GM21717 (cell line): Measurements from ENCODE around the gene SCT.

Experiments used
- ATAC-seq: cut with Tn5 transposase; IDR thresholded peaks from one replicate; pipeline ENCODE4 v1.9.1; 2021; ENCODE audit warnings: mild to moderate bottlenecking, moderate library complexity; ENCODE audit not compliant: unreplicated experiment

SCT gene

DNA sequence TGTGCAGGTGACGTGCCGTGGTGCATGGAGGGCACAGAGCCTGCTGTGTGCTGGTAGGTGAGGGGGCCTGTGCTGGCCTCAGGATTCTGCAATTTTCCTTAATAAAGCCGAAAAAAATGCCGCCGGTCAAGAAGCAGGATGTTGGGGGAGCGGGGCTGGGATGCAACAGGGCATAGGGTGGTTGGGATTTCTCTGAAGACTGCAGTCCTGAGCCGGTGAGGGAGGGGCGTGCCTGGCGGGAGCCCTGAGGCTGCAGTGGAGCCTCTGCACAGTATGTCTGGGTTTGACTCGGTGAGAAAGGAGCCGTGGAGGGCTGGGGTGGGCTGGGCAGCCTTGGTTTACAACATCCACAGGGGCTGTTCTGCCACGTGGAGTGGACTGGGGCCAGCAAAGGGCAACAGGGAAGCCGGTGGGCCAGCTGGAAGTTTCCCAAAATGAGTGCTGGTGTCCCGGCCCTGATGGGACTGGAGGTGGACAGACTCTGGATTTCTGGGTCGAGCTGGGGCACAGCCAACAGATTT is 3.6 kb downstream of the SCT start:
- ATAC-seq: no peak

DNA sequence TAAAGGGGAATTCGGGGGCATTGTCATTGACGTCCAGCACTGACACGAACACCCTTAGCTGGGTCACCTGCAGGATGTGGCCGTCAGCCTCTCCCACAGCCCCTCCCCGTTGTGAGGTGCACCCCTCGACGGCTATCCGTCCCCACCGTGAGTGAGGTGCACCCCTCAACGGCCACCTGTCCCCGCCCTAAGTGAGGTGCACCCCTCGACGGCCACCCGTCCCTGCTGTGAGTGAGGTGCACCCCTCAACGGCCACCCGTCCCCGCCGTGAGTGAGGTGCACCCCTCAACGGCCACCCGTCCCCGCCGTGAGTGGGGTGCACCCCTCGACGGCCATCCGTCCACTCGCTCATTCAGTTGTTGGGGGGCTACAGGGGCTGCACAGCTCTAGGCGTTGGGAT is 5.1 kb downstream of the SCT start:
- no peak for ATAC-seq

DNA sequence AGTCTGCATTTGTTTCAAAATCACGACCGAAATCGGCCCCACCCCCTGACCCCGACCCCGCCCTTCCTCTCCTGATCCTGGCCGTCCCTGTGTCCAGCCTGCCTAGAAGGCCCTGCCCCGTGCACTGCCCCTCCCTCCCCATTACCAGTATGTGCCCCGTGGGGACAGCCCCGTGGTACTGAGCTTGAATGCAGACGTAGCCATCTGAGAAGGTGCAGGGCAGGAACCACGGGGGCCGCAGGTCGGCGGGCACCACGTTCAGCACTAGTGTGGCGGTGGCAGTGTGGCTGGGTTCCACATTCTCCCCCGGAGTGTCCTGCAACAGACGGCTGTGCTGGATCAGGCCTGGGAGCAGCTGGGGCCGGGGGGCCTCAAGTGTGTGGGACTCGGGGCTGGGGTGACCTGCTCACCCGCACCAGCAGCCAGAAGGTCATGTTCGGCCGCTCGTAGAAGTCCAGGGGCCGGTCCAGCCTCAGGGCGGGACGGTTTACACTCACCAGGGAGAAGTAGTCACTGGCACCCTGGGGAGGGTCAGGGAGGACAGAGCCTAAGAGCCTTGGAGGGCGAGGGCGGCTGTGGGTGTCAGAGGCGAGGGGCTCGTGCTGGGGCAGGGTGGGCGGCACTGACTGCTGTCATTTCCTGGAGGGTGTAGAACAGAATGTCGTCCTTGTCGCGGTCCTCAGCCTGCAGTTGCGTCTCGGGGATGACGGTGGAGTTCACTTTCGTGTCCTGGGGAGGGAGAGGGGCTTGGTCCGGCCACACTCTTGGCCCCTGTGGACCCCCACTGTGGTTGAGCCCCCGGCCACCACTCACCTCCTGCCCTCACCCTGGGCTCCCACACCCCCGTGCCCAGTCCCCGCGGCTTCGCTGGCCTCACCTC is 5.8 kb downstream of the SCT start:
- ATAC-seq: no peak

DNA sequence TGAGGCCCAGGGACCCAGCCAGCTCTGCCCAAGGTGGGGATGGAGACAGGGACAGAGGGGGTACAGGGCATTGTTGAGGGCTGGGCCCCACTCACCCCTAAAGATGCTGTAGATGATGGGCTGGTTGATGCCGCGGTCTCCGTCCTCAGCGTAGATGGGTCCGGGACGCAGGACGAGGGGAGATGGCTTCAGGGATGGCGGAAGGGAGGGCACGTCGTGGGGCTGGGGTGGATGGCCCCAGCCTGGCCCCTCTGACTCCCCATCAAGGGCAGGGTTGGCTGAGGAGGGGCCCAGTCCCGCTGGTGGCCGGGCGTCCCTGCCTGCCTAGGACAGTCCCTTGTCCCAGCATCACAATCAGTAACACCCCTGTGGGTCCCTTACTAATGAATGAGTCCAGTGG is 6.8 kb downstream of the SCT start:
- ATAC-seq: no peak

DNA sequence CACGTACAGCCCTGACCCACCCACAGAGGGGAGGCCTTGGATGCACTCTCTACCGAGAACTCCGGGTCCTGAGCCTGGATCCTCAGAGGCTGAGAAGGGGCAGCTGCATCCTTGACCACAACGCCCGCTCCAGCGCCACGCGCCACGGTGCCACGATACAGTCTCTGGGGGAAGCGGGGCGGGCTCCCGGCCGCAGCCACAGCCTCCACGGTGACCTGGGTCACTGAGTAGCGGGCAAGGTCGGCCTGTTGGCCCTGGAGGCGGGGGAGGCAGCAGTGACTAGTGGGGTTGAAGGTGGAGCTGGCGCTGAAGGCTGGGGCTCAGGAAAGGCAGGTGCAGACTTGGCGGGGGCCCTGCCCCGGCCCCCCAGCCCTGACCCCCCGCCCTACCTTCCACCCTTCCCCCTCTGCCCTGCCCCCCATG is 7.3 kb downstream of the SCT start:
- ATAC-seq: no peak

DNA sequence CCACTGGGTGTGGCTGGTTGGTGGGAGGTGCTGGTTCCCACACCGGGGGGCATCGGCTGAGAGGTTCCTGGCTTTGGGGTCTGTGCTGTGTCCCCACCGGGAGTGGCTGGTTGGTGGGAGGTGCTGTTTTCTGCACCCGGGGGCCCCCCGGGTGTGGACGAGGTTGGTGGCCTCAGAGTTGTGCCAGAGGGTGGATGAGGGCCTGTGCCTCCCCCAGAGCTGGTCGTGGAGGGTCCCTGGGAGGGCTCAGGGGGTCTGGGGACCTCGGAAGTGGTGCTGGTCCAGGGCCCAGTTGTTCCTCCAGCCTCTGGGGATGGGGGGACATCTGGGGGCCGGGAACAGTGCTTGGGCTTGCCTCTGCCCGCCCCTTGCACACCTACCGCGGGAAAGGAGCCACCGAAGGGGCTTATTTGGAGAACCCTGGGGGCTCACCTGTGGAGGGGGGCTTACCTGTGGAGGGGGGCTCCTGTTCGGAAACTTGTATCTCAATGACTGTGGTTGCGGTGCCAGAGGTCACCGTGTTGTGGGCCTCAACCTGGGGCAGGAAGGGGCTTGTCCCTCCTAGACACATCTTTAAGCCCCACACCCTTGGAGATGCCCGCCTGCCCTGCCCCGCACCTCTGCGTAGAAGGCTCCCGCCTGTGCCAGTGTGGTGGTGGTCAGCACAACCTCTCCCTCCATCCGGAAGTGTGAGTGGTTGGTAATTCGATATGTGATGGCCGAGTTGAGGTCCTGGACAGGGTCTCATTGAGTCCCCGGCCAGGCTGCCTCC is 7.9 kb downstream of the SCT start:
- ATAC-seq: no peak

DNA sequence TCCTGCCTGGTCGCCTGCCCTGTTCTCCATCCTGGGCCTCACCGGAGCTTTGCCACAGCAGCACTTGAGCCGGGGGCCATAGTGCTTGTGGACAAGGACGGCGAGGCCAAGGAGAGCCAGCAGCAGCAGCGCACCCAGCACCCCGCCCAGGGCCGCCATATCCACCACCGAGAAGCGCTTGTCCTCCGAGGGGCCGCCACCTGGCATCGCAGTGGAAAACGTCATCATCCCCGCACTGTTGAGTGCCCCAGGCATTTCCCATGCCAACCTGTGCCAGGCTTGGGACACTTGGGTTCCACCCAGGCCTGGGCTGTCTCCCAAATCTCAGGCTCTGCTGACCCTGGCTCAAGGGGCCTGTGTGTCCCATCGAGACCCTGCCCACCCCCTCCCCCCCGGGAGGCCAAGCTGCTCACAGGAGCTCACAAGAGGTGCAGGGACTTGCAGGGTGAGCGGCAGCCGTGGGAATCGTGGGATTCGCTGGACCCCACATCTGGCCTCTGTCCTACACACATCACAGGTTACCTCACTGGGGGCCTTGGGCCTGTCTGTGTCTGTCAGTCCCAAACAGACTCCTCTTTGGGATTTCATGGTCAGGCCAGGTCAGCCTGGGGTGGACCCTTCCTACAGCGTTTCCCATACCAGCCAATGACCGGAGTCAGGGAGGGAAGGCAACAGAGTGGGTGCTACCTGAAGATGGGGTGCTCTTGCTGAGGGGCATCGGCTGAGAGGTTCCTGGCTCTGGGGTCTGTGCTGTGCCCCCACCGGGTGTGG is 8.9 kb downstream of the SCT start:
- no peak for ATAC-seq

DNA sequence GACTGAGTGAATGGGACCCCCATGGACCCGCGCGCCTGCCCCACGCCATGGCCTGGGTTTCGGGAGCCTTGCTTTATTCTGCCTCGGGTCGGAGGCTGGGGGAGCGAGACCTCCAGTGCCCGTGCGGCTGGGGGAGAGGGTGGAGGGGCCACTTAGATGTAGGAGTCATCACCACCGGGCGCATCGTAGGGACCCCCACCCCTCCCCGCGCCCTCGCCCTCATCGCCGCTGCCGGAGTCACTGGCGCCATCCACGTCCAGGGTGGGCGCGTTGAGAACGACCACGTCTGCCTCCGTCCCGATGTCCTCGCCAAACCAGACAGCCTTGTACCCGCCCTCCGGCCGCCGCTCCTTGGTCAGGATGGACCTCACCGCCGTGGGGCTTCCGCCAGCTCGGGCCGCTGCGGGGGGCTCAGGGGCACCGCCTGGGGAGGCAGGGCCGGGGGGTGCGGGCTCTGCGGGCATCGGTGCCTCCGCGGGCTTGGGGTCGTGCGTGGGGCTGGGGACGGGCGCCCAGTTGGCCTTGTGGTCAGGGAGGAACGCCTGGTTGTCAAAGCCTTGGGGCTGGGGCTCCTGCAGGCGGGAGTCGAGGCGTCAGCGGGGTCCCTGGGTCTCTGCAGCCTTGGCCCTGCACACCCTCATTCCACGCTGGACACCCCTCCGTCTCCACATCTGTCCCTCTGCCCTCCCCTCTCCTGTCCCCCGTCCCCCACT is 9.6 kb downstream of the SCT start:
- ATAC-seq: no peak

DNA sequence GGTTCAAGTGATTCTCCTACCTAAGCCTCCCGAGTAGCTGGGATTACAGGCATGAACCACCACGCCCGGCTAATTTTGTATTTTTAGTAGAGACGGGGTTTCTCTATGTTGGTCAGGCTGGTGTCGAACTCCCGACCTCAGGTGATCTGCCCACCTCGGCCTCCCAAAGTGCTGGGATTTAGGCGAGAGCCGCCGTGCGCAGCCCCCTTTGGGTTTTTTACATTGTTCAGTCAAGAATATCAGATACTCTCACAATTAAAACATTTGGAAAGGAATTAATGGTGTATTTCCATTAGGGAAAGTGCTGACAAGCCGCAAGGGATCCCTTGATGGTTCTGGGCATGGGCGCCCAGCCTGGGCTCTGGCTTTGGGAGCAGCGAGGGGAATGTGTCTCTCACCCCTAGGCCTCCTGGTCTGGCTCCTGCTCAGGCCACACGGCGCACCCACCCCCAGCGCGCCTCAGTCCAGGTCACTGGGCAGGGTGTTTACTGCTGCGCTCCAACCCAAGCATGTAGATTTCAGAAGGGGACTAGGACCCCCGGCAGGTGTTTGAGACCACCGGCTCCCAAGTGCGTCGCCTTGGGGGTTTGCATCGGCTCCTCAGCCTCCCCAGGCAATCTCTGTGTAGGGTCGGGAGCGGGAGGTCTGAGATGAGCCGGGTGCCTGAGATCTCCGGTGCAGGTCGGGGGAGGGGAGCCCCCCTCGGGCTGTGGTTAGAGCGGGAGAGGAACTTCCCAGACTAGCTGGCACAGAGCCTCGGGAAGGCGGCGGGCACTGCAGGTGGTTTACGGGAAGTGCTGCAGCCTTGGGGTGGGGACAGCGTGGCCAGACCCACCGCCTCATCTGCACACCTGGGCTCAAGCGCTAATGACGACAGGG is 10.4 kb downstream of the SCT start:
- no peak for ATAC-seq

DNA sequence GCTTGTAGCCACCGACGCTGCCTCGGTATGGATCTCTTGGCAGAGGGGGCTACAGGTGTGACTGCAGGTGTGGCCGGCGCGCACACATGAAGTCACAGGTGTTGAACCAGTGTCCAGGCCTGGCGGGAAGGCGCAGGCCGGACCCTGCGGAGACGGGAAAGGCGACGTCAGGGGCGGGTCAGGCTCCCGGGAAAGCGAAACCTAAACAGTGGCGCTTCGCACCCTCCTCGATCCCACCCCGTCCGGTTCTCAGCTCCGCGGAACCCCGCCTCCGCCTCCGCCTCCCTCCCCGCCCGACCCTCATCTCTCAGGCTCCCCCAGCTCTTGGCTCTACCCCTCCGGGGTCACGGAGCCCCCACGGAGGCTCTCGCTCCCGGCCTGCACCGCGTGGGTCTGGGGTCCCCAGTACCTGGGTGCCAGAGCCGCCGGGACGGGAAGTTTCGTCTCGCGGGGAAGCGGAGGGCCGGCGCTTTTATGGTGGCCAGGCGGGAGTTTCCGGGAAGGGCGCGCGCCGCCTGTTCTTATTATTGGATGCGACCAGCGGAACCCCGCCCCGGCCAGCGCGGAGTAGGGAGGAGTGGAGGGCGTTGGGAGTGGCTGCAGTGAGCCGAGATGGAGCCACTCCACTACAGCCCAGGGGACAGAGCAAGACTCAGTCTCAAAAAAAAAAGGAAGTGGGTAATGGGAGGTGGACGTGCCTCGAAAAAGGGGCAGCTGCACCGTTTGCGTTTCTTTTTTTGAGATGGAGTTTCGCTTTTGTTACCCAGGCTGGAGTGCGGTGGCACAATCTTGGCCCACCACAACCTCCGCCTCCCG is 11.3 kb downstream of the SCT start, which contains the start of gene IRF7:
Gene IRF7, minus strand, starts transcription at position 447 of the 816 bp plus-strand sequence. CDS start 586 bp downstream, outside the sequence.
- peak; percentile 75 for ATAC-seq

DNA sequence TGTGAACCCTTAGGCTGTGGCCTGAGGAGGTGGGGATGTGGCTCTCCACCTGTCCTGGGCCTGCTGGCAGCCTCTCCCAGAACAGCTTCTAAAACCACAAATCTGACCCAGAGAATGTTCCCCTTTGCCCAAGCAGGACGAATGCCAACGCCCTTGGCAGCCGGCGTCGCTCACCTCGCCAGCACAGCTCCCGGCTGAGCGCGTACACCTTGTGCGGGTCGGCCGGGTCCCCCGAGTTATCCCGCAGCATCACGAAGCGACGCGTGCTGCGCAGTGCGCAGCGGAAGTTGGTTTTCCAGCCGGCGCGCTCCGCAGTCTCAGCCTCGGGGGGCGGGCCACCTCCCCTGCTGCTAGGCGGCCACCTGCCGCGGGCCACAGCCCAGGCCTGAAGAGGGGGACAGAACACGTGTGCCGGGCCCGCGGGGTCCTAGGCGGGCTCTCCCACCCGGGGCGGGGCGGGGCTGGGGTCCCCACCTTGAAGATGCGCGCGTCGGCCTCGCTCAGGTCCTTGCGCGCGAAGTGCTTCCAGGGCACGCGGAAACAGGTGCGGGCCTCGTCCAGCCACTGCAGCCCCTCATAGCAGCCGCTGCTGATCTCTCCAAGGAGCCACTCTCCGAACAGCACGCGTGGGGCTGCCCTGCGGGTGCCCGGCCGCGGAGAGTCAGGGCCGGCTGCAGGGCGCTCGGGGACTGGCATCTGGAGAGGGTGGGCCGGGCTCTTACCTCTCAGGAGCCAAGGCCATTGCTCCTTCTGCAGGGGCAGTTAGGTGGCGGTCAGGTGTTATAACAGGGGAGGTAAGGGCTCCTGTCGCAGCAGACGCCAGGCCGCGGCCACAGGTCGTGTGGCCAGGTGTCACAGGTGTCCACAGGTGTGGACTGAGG is 12.1 kb downstream of the SCT start:
- ATAC-seq: peak; percentile 11

DNA sequence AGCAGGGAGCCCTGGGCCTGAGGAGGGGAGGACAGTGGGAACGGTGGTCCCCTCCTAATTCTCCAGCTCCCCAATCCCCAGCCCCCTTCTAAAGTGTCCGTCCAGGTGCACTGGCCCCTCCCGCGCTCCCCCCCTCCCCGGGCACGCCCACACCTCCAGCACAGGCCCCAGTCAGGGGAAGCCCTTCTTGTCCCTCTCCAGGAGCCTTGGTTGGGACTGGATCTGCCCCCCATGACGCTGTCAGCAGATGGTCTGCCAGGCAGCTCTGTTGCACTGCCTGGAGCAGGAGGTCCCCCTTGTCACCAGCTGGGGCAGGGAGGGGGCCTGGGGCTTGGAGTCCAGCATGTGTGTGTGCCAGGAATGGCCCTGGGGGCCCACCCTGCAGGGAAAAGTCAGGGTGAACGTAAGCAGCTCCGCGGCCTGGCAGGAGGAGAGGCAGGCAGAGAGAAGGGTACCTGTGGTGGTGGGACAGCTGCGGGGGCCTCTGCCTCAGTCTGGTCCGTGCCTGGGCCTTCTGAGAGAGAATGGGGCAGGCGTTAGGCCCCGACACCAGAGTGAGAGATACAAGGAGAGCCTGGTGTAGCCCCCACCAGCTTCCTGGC is 12.9 kb downstream of the SCT start:
- ATAC-seq: no peak

DNA sequence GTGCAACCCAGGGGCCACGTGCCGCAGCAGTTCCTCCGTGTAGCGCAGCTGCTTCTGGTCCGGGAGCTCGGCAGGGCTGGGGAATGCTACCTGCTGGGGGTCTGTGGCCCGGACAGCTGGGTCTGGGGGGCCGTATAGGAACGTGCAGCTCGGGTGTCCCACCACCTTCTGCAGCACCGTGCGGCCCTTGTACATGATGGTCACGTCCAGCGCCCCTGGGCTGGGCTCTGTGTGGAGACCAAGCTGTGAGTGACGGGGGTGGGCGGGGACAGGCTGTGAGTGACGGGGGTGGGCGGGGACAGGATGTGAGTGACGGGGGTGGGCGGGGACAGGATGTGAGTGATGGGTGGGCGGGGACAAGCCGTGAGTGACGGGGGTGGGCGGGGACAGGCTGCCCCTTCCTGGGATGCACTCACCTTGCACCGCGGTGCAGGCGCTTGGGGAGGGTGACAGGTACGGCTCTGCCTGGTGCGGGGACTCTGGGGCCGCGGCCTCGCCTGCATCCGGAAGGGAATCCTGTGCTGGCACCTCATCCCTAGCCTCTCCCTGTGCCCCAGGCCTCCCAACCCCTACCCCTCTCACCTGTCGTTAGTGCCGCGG is 13.5 kb downstream of the SCT start:
- ATAC-seq: no peak

DNA sequence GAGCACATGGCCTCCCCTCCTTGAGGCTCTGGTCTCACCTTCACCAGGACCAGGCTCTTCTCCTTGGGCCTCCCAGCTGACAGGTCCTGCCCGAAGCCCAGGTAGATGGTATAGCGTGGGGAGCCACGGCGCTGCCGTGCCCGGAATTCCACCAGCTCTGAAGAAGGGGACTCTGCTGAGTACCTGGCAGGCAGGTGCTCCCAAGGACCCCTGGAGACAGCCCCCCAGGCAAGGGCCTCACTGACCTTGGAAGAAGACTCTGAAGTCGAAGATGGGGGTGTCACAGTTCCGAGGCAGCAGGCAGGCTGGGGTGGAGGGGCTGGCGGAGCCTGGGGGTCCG is 14.1 kb downstream of the SCT start:
- no peak for ATAC-seq

DNA sequence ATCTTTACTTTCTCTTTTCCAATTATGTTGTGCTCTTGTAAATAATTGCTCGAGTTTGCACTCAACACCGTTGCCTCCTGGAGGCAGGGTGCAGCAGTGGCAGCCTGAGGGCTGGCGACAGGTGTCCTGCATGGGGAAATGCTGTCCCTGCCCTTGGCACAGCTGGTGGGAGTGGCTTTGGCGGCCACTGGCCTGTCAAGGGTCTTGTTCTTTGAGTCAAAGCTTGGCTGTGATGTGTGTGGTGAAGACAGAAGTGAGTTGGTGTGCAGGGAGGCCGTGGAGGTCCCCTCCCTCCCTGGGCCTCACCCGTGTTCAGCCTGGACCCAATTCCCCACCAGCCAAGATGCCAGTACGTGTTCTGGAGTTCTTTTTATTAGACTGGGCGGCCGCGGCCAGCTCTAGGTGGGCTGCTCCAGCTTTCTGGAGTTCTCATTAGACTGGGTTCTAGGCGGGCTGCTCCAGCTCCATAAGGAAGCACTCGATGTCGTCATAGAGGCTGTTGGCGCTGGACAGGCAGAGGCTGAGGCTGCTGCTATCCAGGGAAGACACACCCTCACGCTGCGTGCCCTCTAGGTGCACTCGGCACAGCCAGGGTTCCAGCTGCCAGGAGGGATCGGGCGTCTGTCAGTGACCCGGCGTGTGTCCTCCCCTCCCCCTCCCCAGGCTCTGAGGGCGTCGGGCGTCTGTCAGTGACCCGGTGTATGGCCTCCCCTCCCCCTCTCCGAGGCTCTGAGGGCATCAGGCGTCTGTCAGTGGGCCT is 14.6 kb downstream of the SCT start:
- no peak for ATAC-seq
